Neural cell (in vitro differentiated cells): Measurements from ENCODE around the gene OR2A1. TPM values are rescaled to one million over a fixed set of nuclear protein-coding genes. Genes with fewer than 3 reads are reported as not detected.
"Not testable (repeated sequence)": the region's sequence is repeated elsewhere in the genome, so short reads cannot be mapped to it uniquely, and the experiment has no call there.

Experiments
- H2AFZ ChIP-seq: fragments of 200-600, 300-800 bp; sonication (generic), shearing (Covaris generic); 2 replicates; pipeline ENCODE4 v1.6.0; 2014; ENCODE audit warnings: low read depth, mild to moderate bottlenecking, antibody characterized with exemption, low read length, moderate library complexity
- H3F3A ChIP-seq: fragments of 200-600 bp; shearing (Covaris generic); 2 replicates; pipeline ENCODE4 v1.6.1; 2016; ENCODE audit warnings: mild to moderate bottlenecking, moderate library complexity, mixed read lengths, antibody characterized with exemption, low read length; ENCODE audit not compliant: insufficient read depth, poor library complexity, severe bottlenecking
- H3K27ac ChIP-seq: fragments of 200-600, 300-800 bp; sonication (generic), shearing (Covaris generic); 2 replicates; pipeline ENCODE4 v1.5.1; 2014; ENCODE audit warnings: mild to moderate bottlenecking, low read length, moderate library complexity
- H3K27me3 ChIP-seq: fragments of 300-800, 200-600 bp; sonication (generic), shearing (Covaris generic); 2 replicates; pipeline ENCODE4 v1.6.0; 2014; ENCODE audit warnings: mild to moderate bottlenecking, low read depth, low read length, moderate library complexity; ENCODE audit not compliant: insufficient read depth
- H3K36me3 ChIP-seq: fragments of 300-800, 200-600 bp; sonication (generic), shearing (Covaris generic); 2 replicates; pipeline ENCODE4 v1.5.1; 2014; ENCODE audit warnings: mild to moderate bottlenecking, antibody characterized with exemption, low read length, moderate library complexity; ENCODE audit not compliant: insufficient read depth
- H3K4me2 ChIP-seq: fragments of 300-800, 200-600 bp; sonication (generic), shearing (Covaris generic); 2 replicates; pipeline ENCODE4 v1.6.0; 2014; ENCODE audit warnings: mild to moderate bottlenecking, low read length
- H3K4me3 ChIP-seq: fragments of 300-800, 200-600 bp; sonication (generic), shearing (Covaris generic); 2 replicates; pipeline ENCODE4 v1.5.1; 2014; ENCODE audit warnings: mild to moderate bottlenecking, low read length, moderate library complexity
- H3K79me2 ChIP-seq: fragments of 200-600 bp; shearing (Covaris generic); replicated peaks from 2 replicates; pipeline ENCODE4 v1.6.0; 2014; ENCODE audit warnings: mild to moderate bottlenecking, low read length, moderate library complexity; ENCODE audit not compliant: insufficient read depth
- H3K9ac ChIP-seq: fragments of 300-800, 200-600 bp; sonication (generic), shearing (Covaris generic); 2 replicates; pipeline ENCODE4 v1.6.1; 2016; ENCODE audit warnings: mild to moderate bottlenecking, low read length, mixed read lengths
- H3K9me2 ChIP-seq: fragments of 200-600 bp; shearing (Covaris generic); 2 replicates; pipeline ENCODE4 v1.6.1; 2016; ENCODE audit warnings: mild to moderate bottlenecking, low read length, mixed read lengths; ENCODE audit not compliant: insufficient read depth
- H3K9me3 ChIP-seq: fragments of 200-600, 300-800 bp; sonication (generic), shearing (Covaris generic); 2 replicates; pipeline ENCODE4 v1.6.1; 2016; ENCODE audit warnings: mild to moderate bottlenecking, mixed run types, low read length, moderate library complexity, mixed read lengths
- H4K20me1 ChIP-seq: fragments of 200-600 bp; shearing (Covaris generic); 2 replicates; pipeline ENCODE4 v1.6.1; 2016; ENCODE audit warnings: mild to moderate bottlenecking, mixed run types; ENCODE audit not compliant: insufficient read depth
- polyA plus RNA-seq: library from polyadenylated mRNA; depleted of rRNA; stranded (reverse); fragments of >200 nt; gene quantifications from 2 replicates; pipeline ENCODE4 v1.2.3, GENCODE V29; 2014

The OR2A1 gene
- polyA plus RNA-seq, 1 donor from 2014 or later = not detected

- not testable (repeated sequence) for H2AFZ ChIP-seq, H3K27ac ChIP-seq, H3K9me2 ChIP-seq, H3F3A ChIP-seq, H4K20me1 ChIP-seq, H3K36me3 ChIP-seq, H3K9ac ChIP-seq, H3K9me3 ChIP-seq, H3K4me2 ChIP-seq, H3K4me3 ChIP-seq, H3K27me3 ChIP-seq, H3K79me2 ChIP-seq
Observed at GRCh38 chr7:144331221-144331995, 19.2 kb downstream of the OR2A1 start.

- not testable (repeated sequence) for H3K9me3 ChIP-seq
Observed at GRCh38 chr7:144331996-144332288, 19.7 kb downstream of the OR2A1 start.

DNA sequence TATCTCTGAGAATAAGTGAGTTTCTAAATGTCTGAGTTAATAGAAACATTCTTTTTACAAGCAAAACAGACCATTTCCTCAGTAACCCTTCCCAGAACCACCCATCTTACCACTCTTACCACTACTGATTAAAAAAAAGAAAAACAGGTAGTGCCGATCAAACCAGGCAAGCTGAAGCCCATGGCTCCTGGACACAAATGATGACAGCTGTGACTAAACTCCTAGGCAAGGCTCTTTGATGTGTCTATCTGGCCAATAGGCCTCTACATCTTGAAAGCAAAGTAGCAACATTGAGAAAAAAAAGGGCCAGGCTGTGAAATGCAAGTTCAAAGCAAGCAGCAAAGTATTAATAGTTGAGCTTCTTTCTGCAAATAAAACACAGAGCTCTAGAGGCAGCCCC, 36.4 kb downstream of the OR2A1 start:
- H3K4me2 ChIP-seq, H3K79me2 ChIP-seq, H3K9me2 ChIP-seq, H3K9me3 ChIP-seq, H3K36me3 ChIP-seq, H3K27ac ChIP-seq, H2AFZ ChIP-seq, H4K20me1 ChIP-seq, H3K9ac ChIP-seq, H3F3A ChIP-seq, H3K27me3 ChIP-seq, H3K4me3 ChIP-seq: not testable (repeated sequence)

More at GRCh38 chr7:144331996-144332288, 19.7 kb downstream of the OR2A1 start:
- H3K9ac ChIP-seq, H3K4me2 ChIP-seq, H3F3A ChIP-seq, H3K27me3 ChIP-seq, H3K9me2 ChIP-seq, H3K79me2 ChIP-seq, H3K36me3 ChIP-seq, H3K4me3 ChIP-seq, H4K20me1 ChIP-seq, H2AFZ ChIP-seq, H3K27ac ChIP-seq: not testable (repeated sequence)

DNA sequence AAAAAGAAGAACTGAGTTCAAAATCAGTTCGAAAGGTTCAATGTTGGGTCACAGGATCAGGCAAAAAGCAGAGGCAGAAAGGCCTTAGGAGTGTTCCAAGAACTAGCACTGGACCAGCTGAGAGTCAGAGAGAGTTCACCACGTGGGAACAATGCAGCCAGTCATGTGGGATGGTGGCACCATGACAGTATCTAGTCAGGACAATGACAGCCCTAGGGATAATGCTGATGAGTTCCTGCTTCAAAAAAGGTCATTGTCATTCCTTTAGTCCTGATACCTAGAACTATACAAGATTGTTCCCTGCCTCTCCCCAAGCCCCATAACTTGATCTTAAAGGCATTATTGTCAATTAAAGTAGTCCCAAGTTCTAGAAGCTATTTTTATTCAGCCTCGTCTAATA, 39.4 kb downstream of the OR2A1 start:
- not testable (repeated sequence) for H3K9me2 ChIP-seq, H3K9ac ChIP-seq, H3K79me2 ChIP-seq, H3K27me3 ChIP-seq, H4K20me1 ChIP-seq, H3K4me2 ChIP-seq, H3F3A ChIP-seq, H3K36me3 ChIP-seq, H3K4me3 ChIP-seq, H2AFZ ChIP-seq, H3K27ac ChIP-seq, H3K9me3 ChIP-seq

GRCh38 chr7:144355176-144355822, 43.1 kb downstream of the OR2A1 start, which contains the start of gene ARHGEF5:
TSS of gene ARHGEF5 (plus strand) at chr7:144355402. CDS start at chr7:144362670, 7,268 bp downstream.
- not testable (repeated sequence) for H2AFZ ChIP-seq

GRCh38 chr7:144356185-144356584, 44.0 kb downstream of the OR2A1 start:
- not testable (repeated sequence) for H3F3A ChIP-seq, H4K20me1 ChIP-seq, H3K4me2 ChIP-seq, H3K9me3 ChIP-seq, H3K36me3 ChIP-seq, H2AFZ ChIP-seq, H3K27me3 ChIP-seq, H3K9ac ChIP-seq, H3K9me2 ChIP-seq, H3K27ac ChIP-seq, H3K4me3 ChIP-seq, H3K79me2 ChIP-seq

More at GRCh38 chr7:144355176-144355822, 43.1 kb downstream of the OR2A1 start, which contains the start of gene ARHGEF5:
- not testable (repeated sequence) for H3K9me2 ChIP-seq, H3K4me2 ChIP-seq, H3K27me3 ChIP-seq, H3K79me2 ChIP-seq, H3K4me3 ChIP-seq, H4K20me1 ChIP-seq, H3K9ac ChIP-seq, H3K36me3 ChIP-seq, H3K9me3 ChIP-seq, H3K27ac ChIP-seq, H3F3A ChIP-seq

DNA sequence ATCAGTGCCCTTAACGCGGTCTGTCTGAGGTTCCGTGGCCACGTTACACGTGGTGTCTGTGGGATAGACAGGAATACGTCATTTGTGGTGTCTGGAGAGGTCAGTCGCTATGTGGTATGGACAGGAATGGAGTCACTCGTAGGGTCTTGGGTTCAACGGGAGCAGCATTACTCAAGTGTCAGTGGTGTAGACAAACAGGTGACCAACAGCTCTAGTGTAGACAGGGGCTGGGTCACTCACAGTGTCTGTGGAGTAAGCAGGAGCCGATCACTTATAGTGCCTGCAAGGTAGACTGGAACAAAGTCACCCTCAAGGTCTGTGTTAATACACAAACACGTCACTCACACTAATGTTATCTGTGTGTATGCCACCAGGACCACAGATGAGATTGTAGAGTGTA, 44.6 kb downstream of the OR2A1 start:
- not testable (repeated sequence) for H3K9me2 ChIP-seq, H3K9ac ChIP-seq, H2AFZ ChIP-seq, H3K27ac ChIP-seq, H3K4me2 ChIP-seq, H3K9me3 ChIP-seq, H3K79me2 ChIP-seq, H4K20me1 ChIP-seq, H3K36me3 ChIP-seq, H3K4me3 ChIP-seq, H3F3A ChIP-seq, H3K27me3 ChIP-seq

GRCh38 chr7:144362061-144362460, 49.8 kb downstream of the OR2A1 start:
- not testable (repeated sequence) for H3K79me2 ChIP-seq, H3K9me3 ChIP-seq, H3K27me3 ChIP-seq, H4K20me1 ChIP-seq, H2AFZ ChIP-seq, H3F3A ChIP-seq, H3K4me2 ChIP-seq, H3K4me3 ChIP-seq, H3K9me2 ChIP-seq, H3K27ac ChIP-seq, H3K36me3 ChIP-seq, H3K9ac ChIP-seq
